ENCODE data around the gene JMJD1C. TPM values are rescaled to one million over a fixed set of nuclear protein-coding genes. Genes with fewer than 3 reads are reported as not detected.
"Not testable (repeated sequence)": the region's sequence is repeated elsewhere in the genome, so short reads cannot be mapped to it uniquely, and the experiment has no call there.

JMJD1C gene
- total RNA-seq, 1 experiment from 2014 or later: 57.0 TPM

GRCh38 chr10:63365976-63366765 is 99.6 kb downstream of the JMJD1C start:
- DNase-seq (ENCODE audit: low read depth): peak; percentile 60

- no peak for DNase-seq (ENCODE audit: low read depth)
Observed at GRCh38 chr10:63364918-63365317, 100.9 kb downstream of the JMJD1C start.

- no peak for DNase-seq (ENCODE audit: low read depth)
Observed at GRCh38 chr10:63363951-63364350, 101.8 kb downstream of the JMJD1C start.

- DNase-seq (ENCODE audit: low read depth): no peak
Observed at GRCh38 chr10:63355682-63356081, 110.1 kb downstream of the JMJD1C start.

GRCh38 chr10:63352976-63353375 is 112.8 kb downstream of the JMJD1C start:
- DNase-seq (ENCODE audit: low read depth): no peak

GRCh38 chr10:63348245-63348850 is 117.4 kb downstream of the JMJD1C start:
- DNase-seq (ENCODE audit: low read depth): no peak

GRCh38 chr10:63346015-63346441 is 119.7 kb downstream of the JMJD1C start:
- DNase-seq (ENCODE audit: low read depth): peak; percentile 18

GRCh38 chr10:63344269-63344668 is 121.5 kb downstream of the JMJD1C start:
- DNase-seq (ENCODE audit: low read depth): no peak

- no peak for DNase-seq (ENCODE audit: low read depth)
Observed at GRCh38 chr10:63343476-63343875, 122.3 kb downstream of the JMJD1C start.

- not testable (repeated sequence) for DNase-seq (ENCODE audit: low read depth)
Observed at GRCh38 chr10:63339640-63340039, 126.1 kb downstream of the JMJD1C start.

GRCh38 chr10:63337455-63338251 is 128.1 kb downstream of the JMJD1C start:
- no peak for DNase-seq (ENCODE audit: low read depth)

- DNase-seq (ENCODE audit: low read depth): no peak
Observed at GRCh38 chr10:63331586-63331985, 134.2 kb downstream of the JMJD1C start.

GRCh38 chr10:63324495-63324854 is 141.3 kb downstream of the JMJD1C start:
- no peak for DNase-seq (ENCODE audit: low read depth)

GRCh38 chr10:63323701-63324494 is 141.9 kb downstream of the JMJD1C start:
- DNase-seq (ENCODE audit: low read depth): no peak

- no peak for DNase-seq (ENCODE audit: low read depth)
Observed at GRCh38 chr10:63320683-63321082, 145.1 kb downstream of the JMJD1C start.

GRCh38 chr10:63319231-63319630 is 146.5 kb downstream of the JMJD1C start:
- DNase-seq (ENCODE audit: low read depth): no peak

- no peak for DNase-seq (ENCODE audit: low read depth)
Observed at GRCh38 chr10:63318491-63318890, 147.3 kb downstream of the JMJD1C start.

GRCh38 chr10:63314020-63314419 is 151.8 kb downstream of the JMJD1C start:
- DNase-seq (ENCODE audit: low read depth): no peak

GRCh38 chr10:63313066-63313717 is 152.6 kb downstream of the JMJD1C start:
- DNase-seq (ENCODE audit: low read depth): no peak

- no peak for DNase-seq (ENCODE audit: low read depth)
Observed at GRCh38 chr10:63308628-63309027, 157.1 kb downstream of the JMJD1C start.

- DNase-seq (ENCODE audit: low read depth): no peak
Observed at GRCh38 chr10:63304146-63304545, 161.6 kb downstream of the JMJD1C start.

Measured in RPMI7951 (cell line).